PFSK-1 (cell line): Measurements from ENCODE around the gene RETREG1.

Experiments used
- FOXP2 ChIP-seq: optimal IDR thresholded peaks from 2 replicates; pipeline ENCODE3; 2011; ENCODE audit warnings: borderline replicate concordance, control low read depth, inconsistent platforms; ENCODE audit not compliant: insufficient read depth; ENCODE audit errors: extremely low read length, extremely low read depth
- POLR2AphosphoS5 ChIP-seq: IDR thresholded peaks from 2 replicates; pipeline ENCODE4 v1.6.1; 2012; ENCODE audit warnings: low read depth, mild to moderate bottlenecking, control low read depth, low read length, moderate library complexity
- REST ChIP-seq, 2 experiments: IDR thresholded peaks; 2 replicates each; pipeline versions ENCODE4 v1.6.1 to v1.8.0; 2011 to 2012; ENCODE audit warnings: low read depth in 2 of 2, low read length in 2 of 2, control low read depth in 1 of 2, inconsistent platforms in 1 of 2, mild to moderate bottlenecking in 1 of 2, moderate library complexity in 1 of 2; ENCODE audit not compliant: insufficient read depth in 1 of 2
- SIN3A ChIP-seq: IDR thresholded peaks from 2 replicates; pipeline ENCODE4 v1.6.1; 2012; ENCODE audit warnings: mild to moderate bottlenecking, low read length, moderate library complexity, borderline replicate concordance; ENCODE audit not compliant: insufficient read depth
- TAF1 ChIP-seq: IDR thresholded peaks from 2 replicates; pipeline ENCODE4 v1.6.1; 2012; ENCODE audit warnings: low read length, control low read depth, borderline replicate concordance; ENCODE audit not compliant: insufficient read depth

DNA sequence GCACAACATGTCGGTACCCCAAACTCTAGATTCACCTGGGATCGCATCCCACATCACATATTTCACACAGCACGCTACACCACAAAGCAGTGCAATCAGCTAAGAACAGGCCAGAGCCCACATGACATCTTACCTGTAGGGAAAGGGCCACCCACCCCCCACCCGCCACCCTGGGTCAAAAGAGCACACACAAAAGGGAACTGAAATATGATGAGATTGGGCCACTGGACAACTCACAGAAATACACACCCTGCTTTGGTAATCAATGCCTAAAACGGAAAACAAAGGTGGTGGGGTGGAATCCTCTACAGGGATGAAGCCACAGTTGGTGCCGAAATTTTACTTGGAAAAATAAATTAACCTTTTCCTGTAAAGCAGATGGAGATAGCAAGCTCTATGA lies 13.1 kb downstream of the RETREG1 start:
- TF ChIP-seq REST (IDR thresholded peaks at IDR 0.05; ENCODE audit: insufficient read depth in 1 of 2, low read depth in 2 of 2, low read length in 2 of 2) (no peak), POLR2AphosphoS5 (no peak), SIN3A (no peak), TAF1 (no peak), FOXP2 (no peak)
